Central memory CD8-positive, alpha-beta T cell (primary cell): Measurements from ENCODE around the gene GPR107.

Experiments
- ATAC-seq: fragments of 150-1000 bp; cut with Tn5 transposase; replicated peaks from 2 replicates; pipeline ENCODE4 v1.10.0; 2022; ENCODE audit warnings: mild to moderate bottlenecking, moderate FRiP score, moderate number of reproducible peaks; ENCODE audit not compliant: poor library complexity, severe bottlenecking; ENCODE audit errors: extremely low read depth
- DNase-seq, 2 donors: peaks; one replicate each; pipeline ENCODE4 v3.0.0; 2021; ENCODE audit warnings: low spot score in 2 of 2
- H3K27ac Mint-ChIP-seq: one replicate; pipeline ENCODE4 v1.8.0; 2022; ENCODE audit warnings: low read depth, mild to moderate bottlenecking, moderate library complexity, mixed read lengths
- H3K27me3 Mint-ChIP-seq: one replicate; pipeline ENCODE4 v1.8.0; 2022; ENCODE audit warnings: mixed read lengths
- H3K36me3 Mint-ChIP-seq: one replicate; pipeline ENCODE4 v1.8.0; 2022; ENCODE audit warnings: mild to moderate bottlenecking, moderate library complexity, mixed read lengths; ENCODE audit not compliant: insufficient read depth
- H3K4me1 Mint-ChIP-seq: one replicate; pipeline ENCODE4 v1.8.0; 2022; ENCODE audit warnings: mixed read lengths
- H3K4me3 Mint-ChIP-seq: one replicate; pipeline ENCODE4 v1.8.0; 2022; ENCODE audit warnings: mild to moderate bottlenecking, moderate library complexity, mixed read lengths
- H3K9me3 Mint-ChIP-seq: one replicate; pipeline ENCODE4 v1.8.0; 2022; ENCODE audit warnings: mixed read lengths

Gene GPR107

GRCh38 chr9:130034570-130034969 lies 19.1 kb upstream of the GPR107 start:
- Mint-ChIP-seq H3K9me3 (no peaks in the 10 kb centered on the region), H3K4me1 (peaks cover 87% of the 10 kb centered on the region), H3K36me3 (peaks cover 45% of the 10 kb centered on the region), H3K4me3 (peak overlapping the region; percentile 99), H3K27ac (peak overlapping the region; percentile 99), H3K27me3 (no peaks in the 10 kb centered on the region)
- ATAC-seq (no peak), DNase-seq (no peak)

GRCh38 chr9:130036099-130036498 lies 17.6 kb upstream of the GPR107 start:
- no peaks in the 10 kb centered on the region for H3K9me3 Mint-ChIP-seq
- H3K27me3 Mint-ChIP-seq, result no peaks in the 10 kb centered on the region
- H3K27ac Mint-ChIP-seq, result peak overlapping the region; percentile 99
- DNase-seq (no peak), ATAC-seq (peak; percentile 42)
- peak overlapping the region; percentile 99 for H3K4me3 Mint-ChIP-seq
- H3K4me1 Mint-ChIP-seq, result peaks cover 84% of the 10 kb centered on the region
- peaks cover 48% of the 10 kb centered on the region for H3K36me3 Mint-ChIP-seq

GRCh38 chr9:130039528-130040147 lies 14.1 kb upstream of the GPR107 start:
- Mint-ChIP-seq H3K4me3 (peak overlapping the region; percentile 99), H3K27me3 (no peaks in the 10 kb centered on the region), H3K36me3 (peaks cover 47% of the 10 kb centered on the region), H3K4me1 (peaks cover 66% of the 10 kb centered on the region), H3K9me3 (no peaks in the 10 kb centered on the region), H3K27ac (peak overlapping the region; percentile 99)
- ATAC-seq, result no peak
- no peak for DNase-seq

GRCh38 chr9:130040984-130041647 lies 12.6 kb upstream of the GPR107 start:
- Mint-ChIP-seq H3K27ac (peak overlapping the region; percentile 99), H3K4me1 (peaks cover 61% of the 10 kb centered on the region), H3K4me3 (peak overlapping the region; percentile 99), H3K9me3 (no peaks in the 10 kb centered on the region), H3K27me3 (no peaks in the 10 kb centered on the region), H3K36me3 (peaks cover 42% of the 10 kb centered on the region)
- ATAC-seq, result no peak
- DNase-seq, result no peak

- Mint-ChIP-seq H3K4me3 (peak overlapping the region; percentile 99), H3K36me3 (peaks cover 42% of the 10 kb centered on the region), H3K9me3 (no peaks in the 10 kb centered on the region), H3K27ac (peak overlapping the region; percentile 99), H3K27me3 (no peaks in the 10 kb centered on the region), H3K4me1 (peaks cover 54% of the 10 kb centered on the region)
- DNase-seq, result no peak
- ATAC-seq, result no peak
These were observed 11.9 kb upstream of the GPR107 start for GRCh38 chr9:130041648-130042405.

GRCh38 chr9:130042406-130042884 lies 11.3 kb upstream of the GPR107 start:
- no peaks in the 10 kb centered on the region for H3K27me3 Mint-ChIP-seq
- DNase-seq (no peak), ATAC-seq (peak; percentile 11)
- peak overlapping the region; percentile 99 for H3K27ac Mint-ChIP-seq
- peaks cover 37% of the 10 kb centered on the region for H3K36me3 Mint-ChIP-seq
- peak overlapping the region; percentile 99 for H3K4me3 Mint-ChIP-seq
- peaks cover 48% of the 10 kb centered on the region for H3K4me1 Mint-ChIP-seq
- H3K9me3 Mint-ChIP-seq, result no peaks in the 10 kb centered on the region

GRCh38 chr9:130042885-130043653 lies 10.6 kb upstream of the GPR107 start, which contains the start of gene FNBP1:
TSS of gene FNBP1 (minus strand) at chr9:130043189. CDS start at chr9:130042975, 214 bp downstream.
- Mint-ChIP-seq H3K27ac (peak within 1 kb of the TSS; percentile 99), H3K4me1 (peaks cover 45% of the 10 kb centered on the region), H3K4me3 (peak within 1 kb of the TSS; percentile 99), H3K27me3 (no peaks in the 10 kb centered on the region), H3K36me3 (peaks cover 35% of the 10 kb centered on the region), H3K9me3 (no peaks in the 10 kb centered on the region)
- ATAC-seq (peak; percentile 55), DNase-seq (peak; percentile 61 to 72)

- peak overlapping the region; percentile 99 for H3K27ac Mint-ChIP-seq
- no peaks in the 10 kb centered on the region for H3K27me3 Mint-ChIP-seq
- peak overlapping the region; percentile 99 for H3K4me3 Mint-ChIP-seq
- ATAC-seq (no peak), DNase-seq (no peak)
- H3K4me1 Mint-ChIP-seq, result peaks cover 39% of the 10 kb centered on the region
- no peaks in the 10 kb centered on the region for H3K9me3 Mint-ChIP-seq
- H3K36me3 Mint-ChIP-seq, result peaks cover 29% of the 10 kb centered on the region
These were observed 9.8 kb upstream of the GPR107 start for GRCh38 chr9:130043654-130044623.

- no peaks in the 10 kb centered on the region for H3K9me3 Mint-ChIP-seq
- DNase-seq (no peak), ATAC-seq (no peak)
- no peaks in the 10 kb centered on the region for H3K27me3 Mint-ChIP-seq
- H3K27ac Mint-ChIP-seq, result peak overlapping the region; percentile 67
- peak overlapping the region; percentile 99 for H3K4me3 Mint-ChIP-seq
- peaks cover 22% of the 10 kb centered on the region for H3K4me1 Mint-ChIP-seq
- peaks cover 28% of the 10 kb centered on the region for H3K36me3 Mint-ChIP-seq
These were observed 7.8 kb upstream of the GPR107 start for GRCh38 chr9:130045725-130046450.

GRCh38 chr9:130049431-130050210 lies 4.1 kb upstream of the GPR107 start:
- no peak for DNase-seq
- ATAC-seq, result no peak
- peaks cover 7% of the 10 kb centered on the region for H3K36me3 Mint-ChIP-seq
- no peak overlapping the region for H3K4me3 Mint-ChIP-seq
- H3K27ac Mint-ChIP-seq, result no peak overlapping the region
- no peaks in the 10 kb centered on the region for H3K27me3 Mint-ChIP-seq
- H3K4me1 Mint-ChIP-seq, result peaks cover 15% of the 10 kb centered on the region
- H3K9me3 Mint-ChIP-seq, result no peaks in the 10 kb centered on the region
